LHCN-M2 (cell line): ENCODE results near the gene RUNX2. TPM values are rescaled to one million over a fixed set of nuclear protein-coding genes. Genes with fewer than 3 reads are reported as not detected.
A peak's percentile ranks its signal among the peaks of the same experiment; 100 is the strongest.
"Not testable (repeated sequence)": the region's sequence is repeated elsewhere in the genome, so short reads cannot be mapped to it uniquely, and the experiment has no call there.

Experiments
- DNase-seq: peaks from one replicate; pipeline ENCODE4 v3.0.0-alpha.2; 2012; ENCODE audit warnings: low read depth
- total RNA-seq: library from RNA; depleted of rRNA; stranded (reverse); fragments of >200 nt; gene quantifications from 2 replicates; pipeline ENCODE4 v1.2.3, GENCODE V29; 2014

Gene RUNX2
- total RNA-seq, 1 experiment from 2014 or later: 27.7 TPM

GRCh38 chr6:45663251-45664221 is 335.4 kb downstream of the RUNX2 start:
- DNase-seq: no peak

GRCh38 chr6:45664707-45665106 is 336.6 kb downstream of the RUNX2 start:
- no peak for DNase-seq

GRCh38 chr6:45665859-45666258 is 337.7 kb downstream of the RUNX2 start:
- DNase-seq: no peak

- no peak for DNase-seq
These were observed 338.7 kb downstream of the RUNX2 start for GRCh38 chr6:45666846-45667245.

- no peak for DNase-seq
These were observed 339.2 kb downstream of the RUNX2 start for GRCh38 chr6:45667300-45667699.

- DNase-seq: no peak
These were observed 339.6 kb downstream of the RUNX2 start for GRCh38 chr6:45667766-45668165.

GRCh38 chr6:45668705-45669104 is 340.6 kb downstream of the RUNX2 start:
- DNase-seq: no peak

GRCh38 chr6:45673167-45673566 is 345.0 kb downstream of the RUNX2 start:
- DNase-seq: not testable (repeated sequence)

GRCh38 chr6:45675166-45675565 is 347.0 kb downstream of the RUNX2 start:
- DNase-seq: not testable (repeated sequence)

- no peak for DNase-seq
These were observed 347.5 kb downstream of the RUNX2 start for GRCh38 chr6:45675634-45676033.

- DNase-seq: peak; percentile 28
These were observed 348.2 kb downstream of the RUNX2 start for GRCh38 chr6:45676380-45676779.

- DNase-seq: peak; percentile 81
These were observed 349.5 kb downstream of the RUNX2 start for GRCh38 chr6:45677381-45678284.

- no peak for DNase-seq
These were observed 350.1 kb downstream of the RUNX2 start for GRCh38 chr6:45678285-45678607.

GRCh38 chr6:45679163-45679562 is 351.0 kb downstream of the RUNX2 start:
- DNase-seq: no peak

GRCh38 chr6:45679631-45680030 is 351.5 kb downstream of the RUNX2 start:
- no peak for DNase-seq

GRCh38 chr6:45681860-45682511 is 353.9 kb downstream of the RUNX2 start:
- DNase-seq: peak; percentile 92

GRCh38 chr6:45684476-45684875 is 356.3 kb downstream of the RUNX2 start:
- DNase-seq: no peak

- no peak for DNase-seq
These were observed 356.9 kb downstream of the RUNX2 start for GRCh38 chr6:45685076-45685475.

- DNase-seq: no peak
These were observed 358.9 kb downstream of the RUNX2 start for GRCh38 chr6:45686841-45687569.

GRCh38 chr6:45687570-45687969 is 359.4 kb downstream of the RUNX2 start:
- DNase-seq: no peak

- no peak for DNase-seq
These were observed 360.1 kb downstream of the RUNX2 start for GRCh38 chr6:45688180-45688579.
